Umbilical cord (tissue), 2 donors: ENCODE results near the gene SPATC1L. TPM values are rescaled to one million over a fixed set of nuclear protein-coding genes. Genes with fewer than 3 reads are reported as not detected.
"Not testable (repeated sequence)": the region's sequence is repeated elsewhere in the genome, so short reads cannot be mapped to it uniquely, and the experiment has no call there.

Experiments
- DNase-seq: peaks from one replicate; pipeline ENCODE4 v3.0.0-alpha.2; 2015; ENCODE audit warnings: low spot score
- total RNA-seq: library from RNA; depleted of rRNA; stranded (reverse); fragments of >200 nt; gene quantifications from one replicate; pipeline ENCODE4 v1.2.3, GENCODE V29; 2014; ENCODE audit warnings: low replicate concordance; ENCODE audit not compliant: insufficient read depth

The SPATC1L gene
- total RNA-seq, 1 donor from 2014 or later, result 3.4 TPM

- not testable (repeated sequence) for DNase-seq
These were observed 16.9 kb upstream of the SPATC1L start for GRCh38 chr21:46200877-46201803.

GRCh38 chr21:46199436-46200373 lies 15.4 kb upstream of the SPATC1L start:
- no peak for DNase-seq

GRCh38 chr21:46196733-46197132 lies 12.5 kb upstream of the SPATC1L start:
- no peak for DNase-seq

DNA sequence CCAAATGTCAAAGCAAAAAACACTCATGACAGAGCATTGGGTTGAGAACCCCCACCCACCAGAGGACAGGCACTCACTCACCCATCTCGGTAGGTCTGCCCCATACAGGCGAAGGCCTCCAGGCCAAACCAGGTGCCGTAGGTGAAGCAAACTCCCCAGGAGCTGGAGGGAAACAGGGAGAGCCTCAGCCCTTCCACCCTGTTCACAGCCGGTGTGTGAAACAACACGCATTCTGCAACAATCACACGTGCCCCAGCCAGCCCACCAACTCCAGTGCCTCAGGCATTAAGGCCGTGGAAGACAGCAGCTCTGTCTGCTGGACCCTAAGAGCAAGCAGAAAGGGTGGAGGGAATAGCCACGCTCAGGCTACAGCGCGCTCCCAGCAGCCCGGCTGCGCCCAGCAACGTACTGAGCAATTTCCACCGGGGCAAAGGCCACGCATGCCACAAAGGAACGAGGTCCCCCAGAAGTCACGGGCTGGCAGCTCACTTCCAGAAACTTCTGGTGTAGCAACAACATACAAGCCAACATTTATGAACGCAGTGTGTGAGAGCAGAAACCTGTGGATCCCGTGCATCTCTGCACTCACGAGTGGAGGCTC lies 11.4 kb upstream of the SPATC1L start:
- DNase-seq, result no peak

- DNase-seq, result no peak
These were observed 10.4 kb upstream of the SPATC1L start for GRCh38 chr21:46194374-46195334.

DNA sequence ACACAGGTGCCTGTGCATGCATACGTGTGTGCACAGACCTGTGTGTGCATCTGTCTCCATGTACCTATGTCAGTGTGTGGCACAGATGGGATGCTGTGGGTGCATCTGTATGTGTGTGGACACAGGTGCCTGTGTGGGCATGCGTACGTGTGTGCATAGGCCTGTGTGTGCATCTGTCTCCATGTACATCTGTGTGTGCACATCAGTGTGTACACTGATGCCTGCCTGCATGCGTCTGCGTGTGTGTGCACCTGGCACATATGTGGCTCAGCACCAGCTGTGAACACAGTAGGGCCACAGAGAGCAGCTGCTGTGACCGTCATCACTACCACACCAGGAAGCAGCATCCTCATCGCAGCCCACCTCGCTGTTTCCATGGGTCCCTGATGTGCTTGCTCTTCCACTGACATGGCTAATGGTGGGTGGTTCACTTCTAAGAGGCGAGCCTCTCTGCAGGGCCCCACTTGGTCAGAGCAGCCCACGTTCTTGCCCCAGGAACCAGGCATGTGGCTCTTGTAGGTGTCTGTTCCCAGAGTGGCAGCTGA lies 9.6 kb upstream of the SPATC1L start:
- no peak for DNase-seq

DNA sequence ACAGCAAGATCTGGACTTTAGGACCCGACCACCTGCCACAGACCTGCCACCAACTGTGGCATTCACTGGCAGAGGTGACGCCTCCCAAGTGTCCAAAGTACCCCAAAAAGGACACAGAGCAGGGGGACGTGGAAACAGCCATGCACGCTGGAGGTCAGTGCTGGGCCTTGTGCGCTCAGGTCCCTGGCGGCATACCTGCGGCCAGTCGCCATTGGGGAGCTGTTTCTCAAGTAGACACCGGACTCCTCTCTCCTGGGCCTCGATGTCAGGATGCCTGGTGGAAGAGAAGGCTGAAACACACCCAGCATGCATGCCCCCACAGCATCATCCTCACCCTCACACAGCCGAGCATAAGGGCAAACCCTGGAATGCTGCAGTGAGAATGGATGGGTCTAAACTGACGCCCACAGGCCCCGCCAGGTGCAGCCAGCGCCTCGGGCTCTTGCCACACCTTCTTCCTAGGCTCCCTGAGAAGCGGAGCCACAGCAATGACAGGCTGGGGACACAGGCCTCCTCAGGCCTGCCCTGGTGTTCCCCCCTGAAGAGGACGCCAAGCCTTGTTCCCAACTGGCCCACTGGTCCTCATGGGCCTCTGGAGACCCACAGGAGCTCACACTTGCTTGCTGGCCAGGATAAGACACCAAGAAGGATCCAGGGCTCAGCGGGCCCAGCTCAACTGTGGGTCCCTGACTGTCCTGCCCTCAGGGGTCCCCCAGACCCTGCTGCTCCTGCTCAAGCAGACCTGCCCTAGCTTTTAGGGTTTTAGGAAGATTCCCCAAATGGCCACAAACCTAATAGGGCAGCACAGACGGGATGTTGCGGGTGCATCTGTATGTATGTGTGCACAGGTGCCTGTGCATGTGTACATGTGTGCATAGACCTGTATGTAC lies 7.7 kb upstream of the SPATC1L start:
- no peak for DNase-seq

DNA sequence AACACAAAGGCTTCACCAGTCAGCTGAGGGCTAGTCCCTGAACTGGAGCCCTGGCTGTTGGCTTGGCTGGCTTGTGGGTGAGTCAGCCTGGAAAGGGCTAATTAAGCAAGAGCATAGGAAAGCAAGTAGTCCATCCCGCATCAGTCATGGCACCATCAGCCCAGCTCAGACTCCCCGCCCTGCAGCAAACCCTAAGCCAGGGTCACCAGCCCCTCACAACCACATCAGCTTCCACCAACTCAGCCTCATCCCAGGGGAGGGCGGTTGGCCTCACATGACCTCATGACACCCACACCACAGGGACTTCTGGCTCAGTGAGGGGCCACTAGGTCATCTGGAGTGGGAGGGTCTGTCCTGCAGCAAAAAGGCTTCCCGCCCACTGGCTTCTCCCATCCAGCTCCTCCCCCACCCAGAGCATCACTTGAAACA lies 7.0 kb upstream of the SPATC1L start:
- no peak for DNase-seq

DNA sequence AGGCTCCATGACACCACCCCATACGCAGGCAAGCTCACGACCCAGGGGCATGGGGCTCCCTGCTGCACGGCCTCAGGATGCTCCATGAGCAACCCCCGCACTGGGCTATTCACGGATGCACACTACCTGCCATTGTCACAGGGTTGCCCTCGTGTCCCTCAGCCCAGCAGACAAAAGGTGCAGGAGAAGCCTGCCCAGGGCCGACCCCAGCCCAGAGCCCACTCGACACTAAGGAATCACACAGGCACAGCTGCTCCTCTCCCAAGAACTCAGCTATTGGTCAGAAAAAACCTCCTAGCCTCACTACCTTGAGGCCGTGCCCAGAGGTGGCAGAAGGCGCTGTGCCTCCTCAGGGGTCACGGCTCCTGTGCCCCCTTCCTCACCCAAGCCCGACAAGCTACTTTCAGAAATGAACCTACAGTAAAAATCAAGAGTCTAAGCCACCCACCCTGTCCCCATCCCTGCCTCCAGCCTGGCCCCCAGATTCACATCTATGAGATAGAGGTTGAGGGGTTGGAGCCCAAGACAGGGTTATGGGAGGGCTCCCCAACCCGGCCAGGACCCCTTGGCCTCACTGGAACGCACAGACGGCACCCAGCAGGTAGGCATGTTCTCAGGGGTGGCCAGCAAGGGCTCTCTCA lies 6.4 kb upstream of the SPATC1L start:
- DNase-seq, result no peak

GRCh38 chr21:46189959-46190490 lies 5.8 kb upstream of the SPATC1L start:
- no peak for DNase-seq

DNA sequence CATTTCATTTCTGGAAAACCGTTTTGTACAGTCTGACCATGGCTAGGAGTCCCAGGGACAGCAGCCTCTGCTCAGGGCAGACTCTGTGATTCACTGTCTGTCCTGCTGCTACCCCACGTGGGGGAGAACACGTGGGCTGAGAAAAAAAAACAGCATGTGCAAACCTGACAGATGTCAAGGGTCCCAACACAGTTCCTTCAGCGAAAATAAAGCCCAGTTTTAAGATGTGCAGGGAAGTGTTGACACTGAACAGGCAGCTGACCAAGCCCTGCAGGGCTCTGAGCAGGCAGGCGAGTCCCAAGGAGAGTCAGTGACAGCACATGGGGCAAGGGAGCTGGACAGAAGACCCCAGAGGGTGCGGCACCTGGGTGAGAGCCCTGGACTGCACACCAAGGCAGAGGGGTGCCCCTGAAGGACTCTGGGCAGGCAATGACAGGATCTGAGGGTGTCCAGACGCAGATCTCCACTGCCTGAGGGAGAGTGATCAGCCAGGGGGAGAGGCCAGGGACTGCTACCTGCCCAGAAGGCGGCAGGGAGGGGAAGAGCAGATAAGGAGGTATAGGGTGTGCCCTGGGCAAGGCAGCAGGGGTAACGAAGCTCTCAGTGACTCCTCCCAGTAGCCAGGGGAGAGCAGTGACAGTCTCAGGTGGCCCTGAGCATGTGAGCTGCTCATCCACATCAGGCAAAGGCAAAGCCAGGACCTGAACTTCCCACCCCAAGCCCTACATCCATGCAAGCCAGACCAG lies 5.1 kb upstream of the SPATC1L start:
- peak; percentile 20 for DNase-seq

DNA sequence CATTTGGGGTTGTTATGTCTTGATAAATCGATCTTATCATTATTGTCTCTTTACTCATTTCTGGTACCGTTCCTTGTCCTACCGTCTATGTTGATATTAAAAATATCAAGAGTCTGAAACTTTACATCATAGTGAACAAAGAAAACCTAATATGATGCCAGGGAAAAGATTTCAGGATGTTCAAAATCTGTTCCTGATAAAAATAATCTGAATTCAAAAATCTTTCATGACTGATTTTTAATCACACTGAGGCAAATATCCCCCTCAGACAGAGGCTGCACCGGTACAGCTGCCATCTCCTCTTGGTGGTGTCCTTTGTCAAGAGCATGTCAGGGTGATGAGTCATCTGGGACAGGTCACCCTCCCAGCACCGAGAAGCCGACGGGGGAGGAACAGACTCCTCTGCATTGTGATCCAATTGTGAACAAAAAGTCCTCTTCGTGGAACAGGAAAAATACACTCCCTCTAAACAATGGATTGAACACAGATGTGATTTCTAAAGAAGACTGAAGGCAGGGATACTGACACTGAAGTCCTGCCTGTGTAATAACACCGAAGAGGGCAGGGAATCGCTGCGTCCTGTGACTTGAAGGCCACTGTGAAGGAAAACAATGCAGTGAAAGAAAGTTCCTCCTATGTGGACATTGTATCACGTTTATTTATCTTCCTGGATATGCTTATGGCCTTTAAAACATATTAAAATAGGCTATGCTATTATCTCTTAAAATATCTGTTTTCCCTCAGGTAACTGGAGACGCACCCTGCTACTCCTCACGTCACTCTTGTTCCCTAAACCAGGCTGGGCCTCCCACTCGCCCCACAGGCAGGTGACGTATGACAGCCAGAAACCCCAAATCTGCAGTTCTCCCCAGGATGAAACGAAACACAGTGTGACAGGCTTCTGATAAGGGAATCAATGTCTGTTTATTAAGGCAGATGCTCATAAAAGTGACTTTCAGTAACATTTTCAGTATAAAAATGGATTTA lies 4.3 kb upstream of the SPATC1L start:
- DNase-seq, result peak; percentile 31

- no peak for DNase-seq
These were observed 3.6 kb upstream of the SPATC1L start for GRCh38 chr21:46187814-46188213.

DNA sequence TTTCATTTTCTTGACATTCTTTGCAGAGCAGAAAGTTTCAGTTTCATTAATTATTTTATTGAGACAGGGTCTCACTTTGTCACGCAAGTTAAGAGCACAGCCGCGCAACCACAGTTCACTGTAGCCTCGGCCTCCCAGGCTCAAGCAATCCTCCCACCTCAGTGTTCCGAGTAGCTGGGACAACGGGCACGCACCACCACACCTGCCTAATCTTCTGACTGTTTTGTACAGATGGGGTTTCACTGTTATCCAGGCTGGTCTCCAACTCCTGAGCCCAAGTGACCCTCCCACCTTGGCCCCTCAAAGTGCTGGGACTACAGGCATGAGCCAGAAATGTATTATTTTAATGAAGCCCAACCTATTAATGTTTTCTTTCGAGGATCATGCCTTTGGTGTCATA lies 3.0 kb upstream of the SPATC1L start:
- DNase-seq, result no peak

DNA sequence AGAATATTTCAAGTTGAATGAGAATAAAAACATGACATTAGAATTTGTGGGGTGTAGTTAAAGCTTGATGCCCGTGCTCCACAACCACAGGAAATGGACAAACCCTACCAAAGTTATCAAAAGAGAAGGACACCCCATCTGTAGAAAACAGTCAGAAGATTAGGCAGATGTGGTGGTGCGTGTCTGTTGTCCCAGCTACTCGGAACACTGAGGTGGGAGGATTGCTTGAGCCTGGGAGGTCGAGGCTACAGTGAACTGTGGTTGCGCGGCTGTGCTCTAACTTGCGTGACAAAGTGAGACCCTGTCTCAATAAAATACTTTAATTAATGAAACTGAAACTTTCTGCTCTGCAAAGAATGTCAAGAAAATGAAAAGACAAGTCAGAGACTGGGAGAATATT lies 1.5 kb upstream of the SPATC1L start:
- DNase-seq, result no peak
